ENCODE data around the gene NOMO2.
"Not testable (repeated sequence)": the region's sequence is repeated elsewhere in the genome, so short reads cannot be mapped to it uniquely, and the experiment has no call there.

Gene NOMO2

GRCh38 chr16:18575298-18575917 is 13.5 kb upstream of the NOMO2 start:
- not testable (repeated sequence) for DNase-seq (ENCODE audit: low read depth)

- not testable (repeated sequence) for DNase-seq (ENCODE audit: low read depth)
Observed at GRCh38 chr16:18573887-18574286, 12.0 kb upstream of the NOMO2 start.

DNA sequence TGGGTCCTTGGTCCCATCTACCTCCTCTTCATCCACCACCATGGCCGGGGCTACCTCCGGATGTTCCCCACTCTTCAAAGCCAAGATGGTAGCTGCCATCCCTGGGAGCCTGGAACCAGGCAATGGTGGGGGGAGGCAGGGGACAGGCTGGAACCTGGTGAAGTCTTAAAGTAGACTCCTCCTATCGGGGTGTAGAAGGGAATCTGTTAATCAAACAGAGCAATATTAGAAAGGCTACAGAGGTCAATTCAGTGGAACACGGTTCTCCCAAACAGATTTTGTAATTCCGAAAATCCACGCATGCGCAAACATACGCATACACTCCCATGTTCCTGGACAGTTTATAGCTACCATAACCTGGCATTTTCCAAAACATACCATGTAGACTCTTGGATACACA is 11.1 kb upstream of the NOMO2 start:
- DNase-seq (ENCODE audit: low read depth), result not testable (repeated sequence)

DNA sequence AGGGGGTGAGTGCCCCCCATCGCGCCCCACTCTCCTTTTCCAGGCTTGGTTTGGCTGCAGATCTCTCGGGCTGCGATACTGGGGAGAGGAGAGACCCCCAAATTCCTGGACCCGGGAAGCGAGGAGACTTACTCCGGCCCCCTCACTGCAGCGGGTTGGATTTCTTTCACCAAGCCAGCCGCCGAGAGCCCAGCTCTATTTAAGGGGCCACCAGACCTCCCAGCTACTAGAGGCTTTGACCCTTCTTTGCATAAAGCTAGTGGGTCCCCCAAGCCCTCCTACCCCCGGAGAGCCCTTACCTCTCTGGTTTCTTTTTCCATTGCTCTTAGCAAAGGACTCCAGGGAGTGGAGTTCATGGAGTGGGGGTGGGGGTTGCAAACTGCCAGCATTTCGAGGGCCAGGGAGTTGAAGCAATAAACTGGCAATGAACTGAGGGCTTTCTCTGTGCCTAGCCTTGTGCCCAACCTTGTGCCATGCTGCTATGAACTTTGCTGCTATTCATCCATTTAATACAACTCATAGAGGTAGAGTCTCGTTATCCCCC is 9.5 kb upstream of the NOMO2 start:
- DNase-seq (ENCODE audit: low read depth), result not testable (repeated sequence)

- DNase-seq (ENCODE audit: low read depth), result not testable (repeated sequence)
Observed at GRCh38 chr16:18570529-18571306, 8.8 kb upstream of the NOMO2 start.

DNA sequence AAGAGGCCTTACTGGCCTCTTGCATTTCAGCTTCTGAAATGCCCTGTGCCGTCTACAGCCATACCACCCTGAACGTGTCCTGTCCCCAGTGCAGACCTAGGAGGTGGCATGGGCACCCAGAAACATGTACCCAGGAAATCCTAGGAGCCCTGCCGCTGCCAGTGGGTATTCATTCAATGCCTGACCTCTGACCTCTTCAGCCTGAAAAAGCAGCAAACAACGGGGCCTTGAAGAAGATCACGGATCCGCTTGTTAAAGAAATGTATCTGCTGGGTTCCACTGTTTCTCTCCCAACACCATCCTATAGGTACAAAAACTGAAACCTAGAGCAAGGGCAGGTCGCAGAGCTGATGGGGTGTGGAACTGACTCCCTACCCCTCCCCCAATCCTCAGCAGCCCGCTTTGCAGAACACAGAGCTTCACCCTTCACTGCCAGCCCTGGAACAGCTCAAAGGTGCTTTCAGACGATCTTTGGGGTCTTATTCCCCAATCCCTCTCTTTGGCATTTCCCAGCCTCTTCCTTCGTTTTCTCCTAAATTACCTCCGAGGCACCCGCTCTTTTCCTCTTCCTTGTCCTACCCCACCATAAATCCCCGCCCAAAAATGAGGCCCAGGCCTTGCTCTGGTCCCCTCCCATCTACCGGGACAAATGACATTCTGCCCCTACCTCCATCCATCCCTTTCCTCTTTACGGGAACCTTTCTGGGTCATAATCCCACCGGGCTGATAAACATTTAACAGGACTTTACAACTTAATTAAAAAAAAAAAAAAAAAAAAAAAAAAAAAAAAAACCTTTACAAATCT is 1.3 kb downstream of the NOMO2 start:
- DNase-seq (ENCODE audit: low read depth), result not testable (repeated sequence)

GRCh38 chr16:18553671-18554070 is 8.2 kb downstream of the NOMO2 start:
- not testable (repeated sequence) for DNase-seq (ENCODE audit: low read depth)

DNA sequence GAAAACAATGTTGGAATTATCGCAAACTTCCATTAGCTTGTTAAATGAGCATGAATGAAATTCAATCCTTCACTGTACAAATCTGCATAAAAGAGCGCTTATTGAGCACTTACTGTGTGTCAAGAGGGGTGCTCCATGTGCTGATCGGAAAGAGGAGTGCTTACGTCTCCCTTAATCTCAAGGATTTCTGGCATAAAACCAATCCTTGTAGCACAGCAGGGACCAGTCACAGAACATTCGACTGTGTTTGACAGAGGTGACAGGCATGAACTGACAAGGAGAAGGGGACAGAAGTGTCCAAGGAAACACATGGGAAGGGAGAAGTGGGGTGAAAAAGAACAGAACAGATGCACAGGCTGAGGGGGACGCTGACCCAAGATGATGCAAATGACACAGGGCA is 14.5 kb downstream of the NOMO2 start:
- not testable (repeated sequence) for DNase-seq (ENCODE audit: low read depth)

DNA sequence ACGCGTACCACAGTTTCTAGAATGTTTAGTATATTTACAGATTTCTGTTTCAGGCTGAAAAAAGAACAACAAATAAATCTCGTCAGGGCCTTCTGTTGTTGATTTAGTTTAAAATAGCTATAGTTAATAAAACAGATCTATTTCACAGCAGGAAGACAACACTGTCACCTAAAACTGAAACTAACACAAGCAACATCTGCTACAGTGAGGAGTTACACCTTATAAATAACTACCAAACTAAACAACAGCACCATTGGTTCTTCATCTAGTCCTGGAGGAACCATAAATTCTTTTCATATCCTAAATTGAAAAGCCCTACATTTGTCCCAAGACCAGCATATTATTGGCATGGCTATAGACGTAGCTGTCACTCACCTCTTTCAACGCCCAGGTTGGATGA is 15.0 kb downstream of the NOMO2 start:
- not testable (repeated sequence) for DNase-seq (ENCODE audit: low read depth)

DNA sequence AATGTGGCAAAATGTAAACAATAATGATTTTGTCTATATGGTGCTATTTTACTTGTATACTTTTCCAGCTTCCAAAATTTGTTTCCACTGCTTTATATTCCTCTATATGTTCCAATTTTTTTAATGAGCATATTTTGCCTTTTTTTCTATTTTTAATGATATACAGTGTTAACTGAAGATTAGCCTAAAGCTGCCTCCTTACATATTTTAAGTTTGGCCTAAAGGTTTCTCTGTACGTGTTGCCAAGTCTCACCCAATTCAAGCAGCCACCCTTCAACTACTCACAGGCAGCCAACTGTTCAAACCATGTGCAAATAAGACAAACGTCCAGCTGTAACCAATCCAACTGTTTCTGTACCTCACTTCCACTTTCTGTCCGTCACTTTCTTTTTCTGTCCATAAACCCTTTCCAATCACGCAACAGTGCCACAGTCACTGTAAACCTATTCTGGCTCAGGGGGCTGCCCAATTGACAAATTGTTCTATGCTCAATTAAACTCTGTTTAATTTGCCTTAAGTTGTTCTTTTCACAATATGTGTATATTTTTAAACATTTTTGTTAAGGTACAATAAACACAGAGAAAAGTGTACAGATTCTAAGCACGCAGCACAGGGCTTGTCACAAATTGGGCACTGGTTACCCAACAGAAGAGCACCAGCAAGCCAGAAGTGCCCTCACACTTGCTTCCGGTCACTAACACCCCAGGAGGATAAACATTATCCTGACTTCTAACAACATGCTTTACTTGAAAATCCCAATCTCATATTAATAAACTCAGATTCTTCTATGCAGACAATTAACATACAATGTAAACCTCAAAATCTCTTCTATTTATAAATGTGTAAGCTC is 17.4 kb downstream of the NOMO2 start:
- not testable (repeated sequence) for DNase-seq (ENCODE audit: low read depth)

GRCh38 chr16:18541912-18542311 is 20.0 kb downstream of the NOMO2 start:
- DNase-seq (ENCODE audit: low read depth), result not testable (repeated sequence)

GRCh38 chr16:18537004-18537403 is 24.9 kb downstream of the NOMO2 start:
- not testable (repeated sequence) for DNase-seq (ENCODE audit: low read depth)

DNA sequence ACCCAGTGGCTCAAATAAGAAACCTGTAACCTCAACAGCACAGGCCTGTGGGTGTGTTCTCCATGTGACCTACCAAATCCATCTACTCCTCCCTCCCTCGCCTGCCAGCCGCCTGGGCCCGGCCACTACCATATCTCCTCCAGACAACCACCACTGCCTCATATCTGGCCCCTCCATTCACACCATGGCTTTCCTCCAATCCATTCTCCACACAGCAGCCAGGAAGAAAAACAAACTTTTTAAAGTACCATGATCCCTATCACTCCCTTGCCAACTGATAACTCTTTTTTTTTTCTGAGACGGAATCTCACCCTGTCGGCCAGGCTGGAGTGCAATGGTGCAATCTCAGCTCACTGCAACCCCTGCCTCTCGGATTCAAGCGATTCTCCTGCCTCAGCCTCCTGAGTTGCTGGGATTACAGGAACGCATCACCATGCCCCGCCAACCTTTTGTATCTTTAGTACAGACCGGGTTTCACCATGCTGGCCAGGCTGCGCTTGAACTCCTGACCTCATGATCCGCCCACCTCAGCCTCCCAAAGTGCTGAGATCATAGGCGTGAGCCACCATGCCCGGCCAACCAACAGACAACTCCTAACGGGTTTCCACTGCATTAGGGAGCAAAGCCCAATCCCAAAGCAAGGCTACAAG is 26.3 kb downstream of the NOMO2 start:
- not testable (repeated sequence) for DNase-seq (ENCODE audit: low read depth)

DNA sequence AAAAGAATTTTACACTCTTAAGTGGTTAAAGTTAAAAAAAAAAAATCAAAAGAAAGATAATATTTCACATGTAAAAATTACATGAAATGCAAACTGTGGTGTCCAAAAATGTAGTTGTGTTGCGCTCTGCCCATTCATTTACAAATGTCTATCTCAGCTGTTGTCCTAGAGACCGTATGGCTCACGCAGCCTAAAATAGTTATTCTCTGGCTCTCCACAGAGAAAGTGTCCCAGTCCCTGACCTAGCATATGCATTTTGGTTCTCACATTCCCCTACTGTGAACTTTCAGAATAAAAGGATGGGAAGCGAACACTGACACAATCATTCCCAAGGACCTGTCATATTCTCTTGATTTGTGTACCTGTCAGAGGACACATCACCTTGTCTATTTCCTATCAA is 27.6 kb downstream of the NOMO2 start:
- DNase-seq (ENCODE audit: low read depth), result not testable (repeated sequence)

- not testable (repeated sequence) for DNase-seq (ENCODE audit: low read depth)
Observed at GRCh38 chr16:18531323-18531722, 30.6 kb downstream of the NOMO2 start.

DNA sequence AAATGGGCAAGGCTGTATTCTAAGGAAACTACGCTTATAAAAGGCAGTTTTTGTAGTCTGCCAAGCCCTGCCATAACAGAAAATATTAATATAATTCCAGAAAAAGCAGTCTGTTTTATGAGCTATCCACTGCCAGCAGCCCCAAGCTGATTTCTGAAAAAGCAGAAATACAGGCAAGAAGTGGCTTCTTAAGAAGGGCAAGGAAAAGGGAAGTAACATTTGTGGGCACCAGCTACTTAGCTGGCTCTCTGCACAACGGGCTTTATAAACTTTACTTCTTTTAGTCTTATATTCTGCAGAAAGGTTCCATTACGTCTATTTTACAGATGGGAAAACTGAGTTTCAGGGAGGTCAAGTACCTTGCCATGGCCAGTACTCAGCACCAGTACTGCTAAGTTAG is 31.6 kb downstream of the NOMO2 start:
- not testable (repeated sequence) for DNase-seq (ENCODE audit: low read depth)

DNA sequence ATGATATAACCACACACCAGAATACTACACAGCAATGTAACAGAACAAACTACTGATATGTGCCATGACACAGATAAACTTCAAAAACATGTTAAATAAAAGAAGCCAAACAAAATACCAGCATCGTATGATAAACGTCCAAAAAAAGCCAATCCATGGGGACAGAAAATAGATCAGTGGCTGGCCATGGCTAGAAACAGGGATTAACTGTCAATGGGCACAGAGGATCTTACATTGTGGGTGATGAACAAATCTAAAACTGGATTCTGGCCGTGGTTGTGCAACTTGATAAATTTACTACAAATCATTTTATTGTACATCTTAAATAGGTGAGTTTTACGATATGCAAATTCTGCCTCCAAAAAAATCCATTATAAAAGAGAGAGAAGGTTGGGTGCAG is 35.4 kb downstream of the NOMO2 start:
- DNase-seq (ENCODE audit: low read depth), result not testable (repeated sequence)

GRCh38 chr16:18525882-18526482 is 35.9 kb downstream of the NOMO2 start:
- not testable (repeated sequence) for DNase-seq (ENCODE audit: low read depth)

DNA sequence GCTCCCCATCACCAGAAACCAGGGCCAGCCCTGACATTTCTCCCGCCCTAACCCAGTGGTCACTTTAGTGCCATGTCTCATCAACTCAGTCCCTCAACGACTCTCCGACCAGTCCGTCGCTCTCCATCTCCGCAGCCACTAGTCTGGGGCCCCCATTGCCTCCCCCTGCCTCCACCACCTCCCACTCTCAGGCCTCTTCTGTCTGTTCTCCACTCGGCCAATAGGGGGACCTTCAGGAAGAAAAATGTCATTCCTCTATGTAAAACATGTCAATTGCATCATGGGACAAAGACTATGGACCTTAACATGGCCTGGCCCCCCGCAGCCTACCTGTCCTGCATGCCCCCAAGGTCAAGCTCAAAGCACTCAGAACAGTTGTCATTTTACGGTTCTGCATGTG is 39.3 kb downstream of the NOMO2 start:
- DNase-seq (ENCODE audit: low read depth), result not testable (repeated sequence)

DNA sequence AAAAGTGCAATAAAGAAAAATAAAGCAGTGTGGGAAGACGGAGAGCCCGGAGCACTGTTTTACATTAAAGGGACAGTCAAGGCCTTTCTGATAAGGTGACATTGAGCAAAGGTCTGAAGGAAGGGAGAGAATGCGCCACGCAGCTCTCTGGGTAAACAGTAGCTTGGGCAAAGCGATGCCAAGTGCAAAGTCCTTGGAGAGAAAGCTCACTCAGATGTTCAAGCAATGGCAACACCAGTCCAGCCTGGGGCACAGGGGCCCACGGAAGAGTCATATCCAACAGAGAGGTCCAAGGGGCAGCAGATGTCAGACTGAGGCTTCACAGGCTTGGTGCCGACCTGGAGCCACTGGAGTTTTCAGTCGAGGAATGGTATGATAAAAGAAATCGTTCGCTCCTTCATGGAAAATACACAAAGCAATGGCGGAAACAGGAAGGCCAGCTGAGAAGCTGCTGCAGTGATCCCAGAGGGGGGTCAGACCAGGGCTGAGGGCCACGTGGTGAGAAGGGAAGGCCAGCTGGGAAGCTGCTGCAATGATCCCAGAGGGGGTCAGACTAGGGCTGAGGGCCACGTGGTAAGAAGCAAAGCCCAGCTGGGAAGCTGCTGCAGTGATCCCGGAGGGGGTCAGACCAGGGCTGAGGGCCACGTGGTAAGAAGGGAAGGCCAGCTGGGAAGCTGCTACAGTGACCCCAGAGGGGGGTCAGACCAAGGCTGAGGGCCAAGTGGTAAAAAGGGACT is 40.3 kb downstream of the NOMO2 start:
- not testable (repeated sequence) for DNase-seq (ENCODE audit: low read depth)
